ENCODE data around the gene ZKSCAN8. TPM values are rescaled to one million over a fixed set of nuclear protein-coding genes. Genes with fewer than 3 reads are reported as not detected.

ZKSCAN8 gene
- total RNA-seq, 2 experiments from 2014 or later: 16.6 to 22.3 TPM

GRCh38 chr6:28158318-28158717 lies 16.6 kb downstream of the ZKSCAN8 start:
- TF ChIP-seq CTCF (conservative IDR thresholded peaks at IDR 0.05; ENCODE audit: low read length) (no peak), EZH2phosphoT487 (IDR thresholded peaks at IDR 0.05; ENCODE audit: borderline replicate concordance, low read depth, low read length) (no peak)
- BruUV-seq (replicated peaks): no TSS peak
- H3K9me3 ChIP-seq (ENCODE audit: low read length): no peaks in the 10 kb centered on the region
- no peak overlapping the region for H3K4me3 ChIP-seq (ENCODE audit: low read depth, low read length, poor library complexity, severe bottlenecking)
- no peaks in the 10 kb centered on the region for H3K9me2 ChIP-seq (ENCODE audit: insufficient read depth, low read length)
- intact Hi-C loops (cut with micrococcal nuclease; ENCODE audit: unreplicated experiment): no loop called here
- no peaks in the 10 kb centered on the region for H3K79me2 ChIP-seq (ENCODE audit: insufficient read depth, low read depth, low read length)
- H3K36me3 ChIP-seq (ENCODE audit: insufficient read depth, low read length): peaks cover 56% of the 10 kb centered on the region
- no peaks in the 10 kb centered on the region for H4K20me1 ChIP-seq (ENCODE audit: insufficient read depth, low read length)
- no peaks in the 10 kb centered on the region for H3K4me1 ChIP-seq (ENCODE audit: insufficient read depth, low read length, poor library complexity, severe bottlenecking)
- DNase-seq (ENCODE audit: low spot score): no peak
- no peak overlapping the region for H3K27ac ChIP-seq (ENCODE audit: low read depth, low read length, poor library complexity, severe bottlenecking)
- CTCF ChIA-PET (ENCODE audit: unreplicated experiment): no interaction called here
- no peak overlapping the region for H2AFZ ChIP-seq (ENCODE audit: low read length)
- H3K4me2 ChIP-seq (ENCODE audit: low read length): no peak overlapping the region
- POLR2A ChIA-PET: no interaction called here

- ChIA-PET CTCF (ENCODE audit: unreplicated experiment) (no interaction called here), POLR2A (no interaction called here)
- Histone ChIP-seq H3K79me2 (ENCODE audit: insufficient read depth, low read depth, low read length) (no peaks in the 10 kb centered on the region), H3K36me3 (ENCODE audit: insufficient read depth, low read length) (peaks cover 48% of the 10 kb centered on the region), H3K9me3 (ENCODE audit: low read length) (no peaks in the 10 kb centered on the region), H3K9me2 (ENCODE audit: insufficient read depth, low read length) (no peaks in the 10 kb centered on the region), H3K4me2 (ENCODE audit: low read length) (no peak overlapping the region), H3K27ac (ENCODE audit: low read depth, low read length, poor library complexity, severe bottlenecking) (no peak overlapping the region), H2AFZ (ENCODE audit: low read length) (no peak overlapping the region), H3K4me3 (ENCODE audit: low read depth, low read length, poor library complexity, severe bottlenecking) (no peak overlapping the region), H4K20me1 (ENCODE audit: insufficient read depth, low read length) (no peaks in the 10 kb centered on the region), H3K4me1 (ENCODE audit: insufficient read depth, low read length, poor library complexity, severe bottlenecking) (no peaks in the 10 kb centered on the region)
- TF ChIP-seq EZH2phosphoT487 (IDR thresholded peaks at IDR 0.05; ENCODE audit: borderline replicate concordance, low read depth, low read length): no peak
- TF ChIP-seq CTCF (conservative IDR thresholded peaks at IDR 0.05; ENCODE audit: low read length): no peak
- no TSS peak for BruUV-seq (replicated peaks)
- intact Hi-C loops (cut with micrococcal nuclease; ENCODE audit: unreplicated experiment): no loop called here
- DNase-seq (ENCODE audit: low spot score): no peak
Measured at GRCh38 chr6:28159029-28159607, 17.4 kb downstream of the ZKSCAN8 start.

GRCh38 chr6:28160233-28160632 lies 18.6 kb downstream of the ZKSCAN8 start:
- no TSS peak for BruUV-seq (replicated peaks)
- intact Hi-C loops (cut with micrococcal nuclease; ENCODE audit: unreplicated experiment): no loop called here
- H3K9me2 ChIP-seq (ENCODE audit: insufficient read depth, low read length): no peaks in the 10 kb centered on the region
- no peaks in the 10 kb centered on the region for H4K20me1 ChIP-seq (ENCODE audit: insufficient read depth, low read length)
- H3K4me1 ChIP-seq (ENCODE audit: insufficient read depth, low read length, poor library complexity, severe bottlenecking): no peaks in the 10 kb centered on the region
- H3K27ac ChIP-seq (ENCODE audit: low read depth, low read length, poor library complexity, severe bottlenecking): no peak overlapping the region
- no peak overlapping the region for H3K4me3 ChIP-seq (ENCODE audit: low read depth, low read length, poor library complexity, severe bottlenecking)
- no peak for DNase-seq (ENCODE audit: low spot score)
- H3K79me2 ChIP-seq (ENCODE audit: insufficient read depth, low read depth, low read length): no peaks in the 10 kb centered on the region
- H2AFZ ChIP-seq (ENCODE audit: low read length): no peak overlapping the region
- TF ChIP-seq EZH2phosphoT487 (IDR thresholded peaks at IDR 0.05; ENCODE audit: borderline replicate concordance, low read depth, low read length): no peak
- ChIA-PET POLR2A (no interaction called here), CTCF (ENCODE audit: unreplicated experiment) (no interaction called here)
- H3K9me3 ChIP-seq (ENCODE audit: low read length): no peaks in the 10 kb centered on the region
- peaks cover 37% of the 10 kb centered on the region for H3K36me3 ChIP-seq (ENCODE audit: insufficient read depth, low read length)
- no peak overlapping the region for H3K4me2 ChIP-seq (ENCODE audit: low read length)

All from OCI-LY7 (cell line).